ENCODE results near the gene ATG7.
"Not testable (repeated sequence)": the region's sequence is repeated elsewhere in the genome, so short reads cannot be mapped to it uniquely, and the experiment has no call there.

ATG7 gene

DNA sequence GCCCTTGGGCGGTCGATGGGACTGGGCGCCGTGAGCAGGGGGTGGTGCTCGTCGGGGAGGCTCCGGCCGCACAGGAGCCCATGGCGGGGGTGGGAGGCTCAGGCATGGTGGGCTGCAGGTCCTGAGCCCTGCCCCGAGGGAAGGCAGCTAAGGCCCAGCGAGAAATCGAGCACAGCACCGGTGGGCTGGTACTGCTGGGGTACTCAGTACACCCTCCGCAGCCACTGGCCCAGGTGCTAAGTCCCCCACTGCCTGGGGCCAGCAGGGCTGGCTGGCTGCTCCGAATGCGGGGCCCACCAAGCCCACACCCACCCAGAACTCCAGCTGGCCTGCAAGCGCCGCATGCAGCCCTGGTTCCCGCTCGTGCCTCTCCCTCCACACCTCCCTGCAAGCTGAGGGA, 239.4 kb downstream of the ATG7 start:
- DNase-seq: not testable (repeated sequence)

DNA sequence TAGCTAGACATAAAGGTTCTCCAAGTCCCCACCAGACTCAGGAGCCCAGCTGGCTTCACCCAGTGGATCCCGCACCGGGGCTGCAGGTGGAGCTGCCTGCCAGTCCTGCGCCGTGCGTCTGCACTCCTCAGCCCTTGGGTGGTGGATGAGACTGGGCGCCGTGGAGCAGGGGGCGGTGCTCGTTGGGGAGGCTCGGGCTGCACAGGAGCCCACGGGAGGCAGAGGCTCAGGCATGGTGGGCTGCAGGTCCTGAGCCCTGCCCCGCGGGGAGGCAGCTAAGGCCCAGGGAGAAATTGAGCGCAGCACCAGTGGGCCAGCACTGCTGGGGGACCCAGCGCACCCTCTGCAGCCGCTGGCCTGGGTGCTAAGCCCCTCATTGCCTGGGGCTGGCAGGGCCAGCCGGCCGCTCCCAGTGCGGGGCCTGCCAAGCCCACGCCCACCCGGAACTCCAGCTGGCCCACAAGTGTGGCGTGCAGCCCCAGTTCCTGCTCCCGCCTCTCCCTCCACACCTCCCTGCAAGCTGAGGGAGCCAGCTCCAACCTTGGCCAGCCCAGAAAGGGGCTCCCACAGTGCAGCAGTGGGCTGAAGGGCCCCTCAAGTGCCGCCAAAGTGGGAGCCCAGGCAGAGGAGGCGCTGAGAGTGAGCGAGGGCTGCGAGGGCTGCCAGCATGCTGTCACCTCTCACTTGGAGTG, 241.1 kb downstream of the ATG7 start:
- not testable (repeated sequence) for DNase-seq

DNA sequence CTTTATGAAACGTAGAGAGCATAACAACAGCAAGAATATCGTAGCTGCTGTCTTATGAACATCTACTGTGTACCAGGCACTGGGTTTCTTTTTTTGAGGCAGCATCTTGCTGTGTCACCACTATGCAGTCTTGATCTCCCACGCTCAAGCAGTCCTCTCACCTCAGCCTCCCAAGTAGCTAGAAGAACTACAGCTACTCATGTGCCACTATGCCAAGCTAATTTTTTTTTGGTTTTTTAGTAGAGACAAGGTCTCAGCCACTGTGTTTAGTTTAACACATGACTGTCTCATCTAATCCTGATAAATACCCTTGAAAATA, 241.6 kb downstream of the ATG7 start:
- no peak for DNase-seq

DNA sequence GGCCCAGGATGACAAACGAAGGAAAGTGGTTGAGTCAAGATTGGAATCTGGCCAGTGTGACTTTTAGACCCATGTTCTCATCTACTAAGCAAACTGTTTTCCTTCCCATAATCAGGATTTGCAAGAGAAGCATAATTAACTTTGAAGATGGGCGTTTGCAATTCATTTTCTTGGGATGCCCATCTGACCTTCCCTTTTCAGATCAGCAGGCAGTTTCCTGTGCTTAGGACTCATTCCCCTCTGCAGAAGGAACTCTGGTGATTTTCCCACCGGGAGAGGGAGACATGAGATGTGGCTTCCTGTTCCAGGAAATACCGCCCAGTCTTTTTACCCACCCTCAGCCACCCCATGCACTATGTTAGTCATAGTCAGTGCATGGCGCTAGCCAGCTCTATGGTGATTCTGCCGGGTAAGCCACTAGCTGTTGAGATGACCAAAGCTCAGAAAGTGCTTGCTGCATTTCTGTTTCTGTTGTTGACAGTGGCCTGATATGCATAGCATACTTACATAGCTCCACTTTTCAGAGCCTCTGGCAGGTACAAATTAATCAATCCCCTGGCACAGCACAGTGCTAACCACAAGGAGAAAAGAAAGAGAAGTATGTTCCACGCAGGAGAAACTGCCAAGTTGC, 242.1 kb downstream of the ATG7 start:
- DNase-seq: no peak

DNA sequence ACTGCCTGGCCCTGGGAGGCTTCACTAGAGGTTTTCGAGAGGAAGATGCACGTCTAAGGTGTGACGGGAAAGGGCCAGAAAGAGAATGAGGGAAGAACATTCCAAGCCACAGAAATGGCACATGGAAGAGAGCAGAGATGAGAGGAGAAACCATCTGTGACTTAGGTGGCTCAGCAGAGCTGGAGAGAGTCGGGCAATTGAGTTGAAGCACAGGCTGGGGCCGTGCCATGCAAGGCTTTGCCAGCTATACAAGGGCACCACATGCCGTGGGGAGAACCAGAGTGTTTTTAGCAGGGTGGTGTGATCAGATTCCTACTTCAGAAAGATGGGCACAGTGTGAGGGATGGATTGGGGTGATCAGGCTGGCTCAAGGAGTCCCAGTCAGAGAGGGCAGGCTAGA, 245.4 kb downstream of the ATG7 start:
- DNase-seq: no peak

DNA sequence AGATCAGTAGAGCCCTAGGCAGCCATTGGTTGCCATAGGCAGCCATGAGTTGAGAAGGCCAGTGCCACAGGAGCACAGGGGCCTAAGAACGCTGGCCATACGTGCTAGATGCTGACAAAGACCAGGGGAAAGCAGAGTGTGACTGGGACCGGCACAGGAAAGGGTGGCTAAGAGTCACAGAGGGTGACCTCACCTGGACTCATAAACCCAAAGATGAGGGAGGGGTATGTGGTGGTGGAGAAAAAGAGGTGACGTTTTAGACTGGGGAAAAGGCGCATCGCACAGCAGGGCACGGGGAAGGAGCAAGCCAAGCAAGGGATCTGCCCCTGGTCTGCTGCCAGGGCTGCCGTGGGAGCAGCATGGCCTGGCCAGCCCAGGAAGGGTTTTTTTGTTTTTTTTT, 249.0 kb downstream of the ATG7 start:
- DNase-seq: no peak

DNA sequence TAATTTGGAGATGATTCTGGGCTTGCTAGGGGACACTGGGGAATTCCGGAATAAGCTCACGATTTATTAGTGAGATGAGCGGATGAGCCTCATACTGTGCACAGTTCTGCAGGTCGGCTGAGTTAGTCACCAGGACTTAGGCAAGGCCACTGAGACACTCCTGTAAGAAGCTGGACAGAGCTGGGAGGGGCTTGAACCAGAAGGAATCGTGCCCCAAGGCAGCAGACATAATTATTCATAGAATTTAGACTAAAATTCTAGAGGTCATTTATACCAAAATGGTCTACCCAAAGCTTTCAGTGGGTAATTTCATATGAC, 250.2 kb downstream of the ATG7 start:
- no peak for DNase-seq

DNA sequence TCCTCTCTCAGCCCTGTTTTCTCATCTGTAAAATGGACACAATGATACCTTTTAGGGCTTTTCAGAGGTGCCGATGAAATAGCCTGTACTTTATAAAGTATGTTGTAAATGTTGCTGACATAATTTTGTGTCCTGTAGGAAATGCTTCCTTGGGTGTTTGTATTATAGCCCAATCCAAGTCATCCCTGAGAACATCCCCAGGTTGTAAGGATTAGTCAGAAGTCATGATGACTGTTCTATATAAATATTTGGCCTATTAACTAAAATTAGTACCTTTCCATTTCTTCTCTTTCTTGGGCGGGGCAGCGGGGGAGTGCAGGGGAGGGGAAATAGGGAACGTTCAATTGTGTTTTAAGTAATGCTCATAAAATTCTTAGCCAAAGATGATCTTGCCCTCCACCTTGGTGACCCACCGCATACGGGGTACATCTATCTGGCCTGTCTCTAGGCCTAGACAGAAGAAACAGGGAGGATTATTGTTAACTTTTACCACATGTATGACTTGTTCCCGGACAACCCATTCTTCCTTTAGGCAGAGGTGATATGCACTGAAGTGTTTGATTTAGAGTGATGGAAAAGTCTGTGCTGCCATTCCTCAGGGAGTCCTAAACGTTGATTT, 250.9 kb downstream of the ATG7 start:
- DNase-seq: no peak

DNA sequence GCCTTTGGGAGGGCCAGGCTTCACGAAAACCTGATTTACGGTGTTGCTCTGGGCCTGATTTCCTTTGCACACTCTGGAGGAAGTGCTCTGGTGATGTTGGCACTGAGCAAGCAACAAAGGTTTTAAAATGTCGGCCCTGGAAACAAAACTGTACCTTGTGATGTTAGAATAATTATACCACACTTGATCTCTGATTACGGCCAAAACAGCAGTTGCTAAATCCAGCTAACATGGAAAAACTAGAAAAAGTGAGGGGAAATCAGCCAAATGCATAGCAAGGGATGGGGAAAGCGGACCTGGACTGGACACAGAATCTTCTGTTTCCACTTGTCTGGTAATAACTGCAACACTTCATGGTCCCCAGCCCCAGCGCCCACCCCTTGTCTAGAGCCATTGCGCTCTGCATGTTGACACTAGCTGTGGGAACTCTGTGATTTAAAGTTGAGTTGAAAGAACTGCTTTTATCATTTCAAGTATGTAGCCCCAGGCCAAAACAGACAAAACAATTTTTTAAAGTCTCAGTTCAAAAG, 251.4 kb downstream of the ATG7 start:
- no peak for DNase-seq

DNA sequence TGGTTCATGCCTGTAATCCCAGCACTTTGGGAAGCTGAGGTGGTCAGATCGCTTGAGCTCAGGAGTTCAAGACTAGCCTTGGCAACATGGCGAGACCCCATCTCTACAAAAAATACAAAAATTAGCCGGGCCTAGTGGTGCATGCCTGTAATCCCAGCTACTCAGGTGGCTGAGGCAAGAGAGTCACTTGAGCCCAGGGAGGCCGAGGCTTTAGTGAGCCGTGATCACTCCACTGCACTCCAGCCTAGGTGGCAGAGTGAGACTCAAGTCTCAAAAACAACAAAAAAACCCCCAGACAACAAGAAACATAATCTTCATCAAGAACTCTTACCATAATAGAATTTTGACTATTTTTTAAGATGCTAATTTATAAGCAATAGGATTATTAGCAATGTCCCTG, 253.9 kb downstream of the ATG7 start:
- not testable (repeated sequence) for DNase-seq

DNA sequence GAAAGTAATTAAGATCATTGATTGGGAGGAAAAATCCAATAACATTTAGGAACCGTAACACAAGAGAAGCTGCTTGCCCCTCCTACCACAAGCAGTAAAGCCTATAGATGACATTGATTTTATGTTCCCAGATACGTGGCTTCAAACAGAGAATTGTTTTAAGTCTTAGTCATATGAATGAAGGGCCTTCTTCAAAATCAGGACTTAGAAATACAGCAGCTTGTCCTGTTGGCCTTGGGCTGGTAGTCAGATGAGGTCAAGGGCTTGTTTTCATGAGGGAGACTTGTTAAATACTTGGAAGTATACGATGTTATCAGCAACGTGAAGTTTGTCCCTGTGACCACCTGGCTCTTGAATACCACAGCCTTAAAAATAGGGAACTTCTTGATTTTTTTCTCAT, 257.1 kb downstream of the ATG7 start:
- DNase-seq: no peak

DNA sequence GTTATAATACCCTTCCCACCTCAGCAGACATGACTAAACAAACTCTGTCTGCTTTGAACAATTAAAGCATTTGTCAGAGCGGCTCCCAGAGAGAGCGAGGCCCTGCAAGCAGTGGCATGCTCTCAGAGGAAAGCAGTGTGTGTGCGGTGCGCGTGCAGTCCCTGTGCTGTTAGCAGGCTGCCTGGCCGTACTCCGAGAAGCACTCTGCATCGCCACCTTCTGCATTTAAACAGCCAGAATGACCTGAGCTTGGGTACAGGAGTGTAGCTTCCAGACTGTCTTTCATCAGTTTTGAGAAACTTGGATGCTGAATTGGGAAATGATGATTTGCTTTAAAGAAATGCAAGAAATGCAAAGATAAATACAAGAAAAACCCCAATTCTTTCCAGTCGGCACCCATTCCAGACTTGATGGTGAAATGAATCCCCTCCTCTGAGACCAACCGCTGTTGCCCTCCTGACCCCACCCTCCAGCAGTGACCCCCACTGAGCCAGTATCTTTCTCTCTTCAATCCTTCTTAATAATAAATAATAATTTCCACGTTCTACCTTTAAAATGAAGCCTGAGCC, 258.0 kb downstream of the ATG7 start:
- no peak for DNase-seq

DNA sequence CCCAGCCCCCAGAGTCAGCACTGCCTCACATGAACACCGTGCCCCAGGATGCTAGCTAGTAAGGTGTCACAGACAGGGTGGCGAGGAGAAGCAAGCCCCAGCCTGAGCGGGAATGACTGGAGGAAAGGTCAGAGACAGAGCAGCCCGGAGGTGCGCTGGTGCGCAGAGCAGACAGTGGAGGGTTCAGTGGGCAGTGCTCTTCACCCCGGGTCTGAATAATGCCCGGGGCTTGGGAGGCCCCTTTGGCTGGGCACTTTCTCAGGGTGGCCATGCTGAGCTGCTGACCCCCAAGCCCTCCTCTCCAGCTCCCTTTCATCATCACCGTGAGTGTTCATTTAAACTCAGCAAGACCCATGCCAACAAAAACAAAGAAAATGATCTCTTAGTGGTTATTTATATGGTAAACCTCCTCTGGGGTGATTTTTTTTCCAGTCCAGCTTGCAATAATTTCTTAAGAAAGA, 260.8 kb downstream of the ATG7 start:
- no peak for DNase-seq

DNA sequence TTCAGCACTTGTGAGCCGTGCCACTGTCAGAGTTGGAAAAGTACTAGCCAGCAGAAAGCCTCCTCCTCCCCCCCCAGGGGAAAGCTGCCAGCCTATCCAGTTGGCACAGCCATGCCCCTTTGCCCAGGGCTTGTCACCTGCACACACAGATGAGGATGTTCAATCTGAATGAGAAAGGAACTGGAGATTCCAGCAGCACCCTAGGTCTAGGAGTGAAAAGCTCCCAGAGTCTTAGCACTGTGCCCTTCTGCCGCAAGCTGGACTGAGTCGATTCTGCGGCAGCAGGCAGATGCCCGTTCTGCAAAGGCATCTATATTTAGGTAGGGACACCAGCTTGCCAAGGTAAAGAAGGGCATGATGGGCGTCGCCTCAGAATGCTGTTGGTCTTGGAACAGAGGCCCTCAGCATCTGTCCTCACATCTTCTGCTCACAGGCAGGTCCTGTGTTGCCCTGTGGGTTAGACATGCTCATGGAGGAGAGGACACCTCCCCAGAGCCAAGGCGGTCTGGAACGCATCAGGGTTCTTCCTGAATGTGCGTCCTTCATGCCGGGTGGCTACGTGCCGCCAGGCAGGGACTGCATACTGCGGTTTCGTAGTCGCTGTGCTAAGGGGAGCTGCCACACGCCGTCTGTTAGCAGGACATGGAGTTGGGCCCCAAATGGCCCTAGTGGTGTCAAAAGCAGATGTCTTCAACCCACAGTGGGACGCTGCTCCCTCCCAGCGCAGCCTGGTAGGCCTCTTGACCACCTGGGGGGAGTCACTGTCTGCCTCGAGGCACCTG, 262.0 kb downstream of the ATG7 start:
- DNase-seq: no peak

DNA sequence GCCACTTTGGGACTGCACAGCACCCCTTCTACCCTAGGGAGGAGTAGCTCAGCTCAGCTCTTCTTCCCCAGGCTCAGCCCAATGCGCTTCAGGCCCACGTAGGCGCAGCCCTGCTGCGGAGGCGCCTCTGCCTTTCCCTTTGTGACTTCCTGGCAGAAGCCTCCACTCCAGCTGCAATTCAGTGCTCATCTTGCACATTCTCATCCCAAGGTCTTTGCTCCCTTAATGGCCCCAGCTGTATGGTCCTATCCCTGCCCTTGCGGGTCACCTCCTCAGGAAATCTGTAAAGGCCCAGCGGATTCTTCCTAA, 262.6 kb downstream of the ATG7 start:
- no peak for DNase-seq

DNA sequence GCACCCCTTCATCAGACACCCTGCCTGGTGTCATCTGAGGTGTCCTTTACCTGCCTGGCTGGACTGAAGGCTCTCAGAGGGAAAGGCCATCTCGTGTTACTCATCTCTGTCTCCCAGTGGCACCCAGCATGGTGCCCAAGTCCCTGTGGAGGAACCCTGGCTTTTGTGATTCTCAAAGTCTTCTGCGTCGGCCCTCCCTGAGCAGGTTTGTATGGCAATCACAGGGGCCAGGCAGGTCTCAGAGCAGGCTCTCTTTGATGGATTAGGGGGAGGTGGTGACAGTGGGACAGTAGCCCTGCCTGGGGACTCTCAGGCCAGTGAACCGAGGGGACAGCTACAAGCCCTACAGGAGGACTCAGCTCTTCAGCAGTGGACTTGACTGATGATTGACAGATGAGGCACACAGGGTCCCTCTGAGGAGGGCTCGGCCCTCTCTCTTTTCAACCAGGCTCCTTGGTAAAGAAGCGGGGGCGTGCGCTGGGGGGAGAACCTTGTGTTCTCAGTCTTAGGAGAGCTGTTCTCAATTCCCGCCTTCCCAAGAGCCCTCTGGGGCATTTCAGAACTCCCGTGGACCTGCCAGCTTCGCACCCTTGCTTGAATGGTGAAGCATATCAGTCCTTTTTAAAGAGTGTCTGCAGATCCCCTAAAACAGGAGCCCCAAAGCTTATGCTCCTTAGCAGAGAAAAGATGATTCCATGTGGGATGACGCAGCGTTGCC, 263.2 kb downstream of the ATG7 start:
- no peak for DNase-seq

DNA sequence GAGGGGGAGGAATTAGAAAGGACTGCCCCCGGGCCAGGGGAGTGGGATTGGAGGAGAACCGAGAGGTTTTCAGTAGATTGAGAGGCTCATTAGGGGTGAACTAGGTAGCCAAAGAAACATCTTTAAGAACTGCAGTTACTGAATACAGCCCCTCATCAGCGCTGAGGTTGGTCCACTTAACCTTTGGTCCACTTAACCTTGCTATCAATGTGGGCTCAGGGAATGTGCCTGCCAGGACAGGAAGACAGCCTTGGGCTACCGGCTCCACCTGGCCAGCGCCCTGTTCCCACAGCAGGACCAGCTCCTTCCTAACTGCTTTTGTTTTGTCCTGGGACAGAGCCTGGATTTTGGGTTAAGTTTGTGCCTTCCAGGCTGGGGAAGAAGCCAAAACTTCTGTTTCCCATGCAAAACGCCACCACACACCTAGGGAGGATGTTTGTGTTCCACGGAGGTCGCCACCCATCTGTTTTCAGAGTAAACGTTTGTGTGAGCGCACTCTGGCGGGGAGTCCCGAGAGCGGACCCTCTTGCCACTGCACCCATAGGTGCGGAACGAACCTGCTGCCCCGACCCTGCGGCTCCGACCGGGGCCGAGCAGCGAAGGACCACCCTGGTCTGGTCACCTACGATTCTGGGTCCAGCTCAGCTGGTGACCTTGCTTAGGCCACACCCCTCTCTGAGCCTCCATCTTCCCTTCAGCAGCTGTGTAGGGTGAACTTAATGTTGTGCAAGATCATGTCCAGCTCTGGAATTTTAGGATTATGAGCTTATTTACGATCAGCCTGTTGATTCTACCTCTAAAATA, 264.1 kb downstream of the ATG7 start:
- DNase-seq: no peak

DNA sequence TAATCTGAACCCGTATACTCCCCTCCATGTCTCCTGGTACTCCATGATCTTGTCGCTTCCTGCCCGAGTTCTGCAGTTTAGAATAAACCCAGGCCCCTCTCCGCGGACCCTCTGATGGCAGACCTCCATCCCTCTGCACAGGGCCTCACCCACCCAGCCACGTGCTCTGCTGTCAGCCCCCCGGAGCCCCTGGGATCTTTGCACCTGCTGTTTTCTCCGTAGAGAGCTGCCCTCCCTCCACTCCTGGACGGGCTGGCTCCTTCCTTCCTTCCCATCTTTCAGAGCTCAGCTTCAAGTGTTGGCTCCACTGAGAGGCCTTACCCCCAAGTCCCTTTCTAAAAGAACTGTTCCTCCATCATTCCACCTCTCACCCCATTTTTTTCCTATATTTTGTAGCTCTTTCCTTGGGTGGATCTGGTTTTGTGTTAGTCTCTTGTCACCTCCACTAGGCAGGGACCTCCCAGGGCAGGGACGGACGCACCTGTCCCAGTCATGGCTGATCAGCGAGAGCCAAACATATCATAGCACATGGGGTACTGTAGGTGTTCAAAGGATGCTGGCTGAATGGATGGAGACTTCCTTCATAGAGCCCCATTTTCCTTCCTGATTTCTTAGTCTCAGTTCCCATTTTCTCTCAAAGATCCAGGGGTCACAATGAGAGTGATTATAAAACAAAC, 264.9 kb downstream of the ATG7 start:
- DNase-seq: no peak

DNA sequence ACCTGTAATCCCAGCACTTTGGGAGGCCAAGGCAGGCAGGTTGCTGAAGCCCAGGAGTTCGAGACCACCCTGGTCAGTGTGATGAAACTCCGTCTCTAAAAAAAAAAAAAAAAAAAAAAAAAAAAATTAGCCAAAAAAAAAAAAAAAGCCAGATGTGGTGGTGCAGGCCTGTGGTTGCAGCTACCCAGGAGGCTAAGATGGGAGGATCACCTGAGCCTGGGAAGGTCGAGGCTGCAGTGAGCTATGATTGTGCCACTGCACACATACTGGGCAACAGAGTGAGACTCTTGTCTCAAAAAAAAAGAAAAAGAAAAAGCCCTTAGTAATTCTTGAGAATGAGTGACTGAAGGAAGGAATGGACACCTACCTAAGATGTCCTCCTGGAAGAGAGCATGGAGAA, 266.4 kb downstream of the ATG7 start:
- no peak for DNase-seq

DNA sequence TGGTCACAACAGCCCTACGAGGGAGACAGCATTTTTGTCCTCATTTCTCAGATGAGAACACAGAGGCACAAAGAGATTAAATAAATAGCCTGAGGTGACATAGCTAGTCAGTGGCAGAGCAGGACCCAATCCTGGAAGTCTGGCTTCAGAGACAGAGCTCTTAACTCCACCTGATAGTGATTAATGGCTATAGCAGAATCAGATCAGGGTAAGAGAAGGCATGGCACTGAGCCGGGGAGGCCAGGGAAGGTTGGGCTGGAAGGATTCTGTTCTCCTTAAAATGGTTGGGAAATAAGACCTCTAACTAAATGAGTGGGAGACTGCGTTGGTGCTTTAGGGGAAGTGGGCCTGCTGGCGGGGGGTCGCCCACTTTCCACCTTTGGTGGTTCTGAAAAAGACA, 267.0 kb downstream of the ATG7 start:
- DNase-seq: no peak

DNA sequence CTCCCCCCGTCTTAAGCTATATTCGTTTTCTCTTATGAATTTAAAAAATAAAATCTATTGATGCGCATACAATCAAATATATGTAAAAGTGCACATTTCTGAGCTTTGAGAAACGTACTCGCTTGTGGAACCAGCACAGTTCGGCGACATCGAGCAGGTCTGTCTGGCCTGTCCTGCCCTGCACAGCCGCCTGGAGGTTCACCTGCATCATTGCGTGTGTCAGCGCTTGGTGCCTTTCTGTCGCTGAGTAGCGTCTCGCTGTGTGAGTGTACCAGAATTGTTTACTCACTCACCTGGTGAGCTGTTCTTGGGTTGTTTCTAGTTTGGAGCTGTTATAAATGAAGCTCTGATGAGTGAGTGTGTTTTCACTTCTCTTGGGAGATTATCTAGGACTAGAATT, 267.5 kb downstream of the ATG7 start:
- no peak for DNase-seq

Measured in activated T-cell treated with anti-CD3 and anti-CD28 coated beads, Interleukin-2, amount 50 U/mL, for 1 hour (primary cell).